HepG2 (cell line): ENCODE results near the gene XXYLT1. TPM values are rescaled to one million over a fixed set of nuclear protein-coding genes. Genes with fewer than 3 reads are reported as not detected.
A peak's percentile ranks its signal among the peaks of the same experiment; 100 is the strongest.

Source experiments
- AKNA ChIP-seq: sonication (generic); formaldehyde crosslinking; IDR thresholded peaks from 2 replicates; pipeline ENCODE4 v1.4.0; 2020; ENCODE audit warnings: missing genetic modification reagents, borderline replicate concordance
- BATF2 ChIP-seq: sonication (generic); formaldehyde crosslinking; IDR thresholded peaks from 2 replicates; pipeline ENCODE4 v1.8.0; 2022; ENCODE audit warnings: mild to moderate bottlenecking, missing genetic modification reagents, moderate library complexity
- HCFC1 ChIP-seq: fragments of 150-350 bp; IDR thresholded peaks from 2 replicates; pipeline ENCODE4 v1.6.1; 2014; ENCODE audit warnings: low read depth, low read length
- HNRNPLL ChIP-seq: fragments of 200-400 bp; formaldehyde crosslinking; IDR thresholded peaks from 2 replicates; pipeline ENCODE4 v1.6.1; 2017; ENCODE audit warnings: mild to moderate bottlenecking, low read depth, low read length; ENCODE audit not compliant: poor library complexity, severe bottlenecking
- HOXA7 ChIP-seq: sonication (generic); formaldehyde crosslinking; IDR thresholded peaks from 2 replicates; pipeline ENCODE4 v1.8.1; 2022; ENCODE audit warnings: mild to moderate bottlenecking, missing genetic modification reagents, moderate library complexity
- KDM5B ChIP-seq: sonication (generic); formaldehyde crosslinking; IDR thresholded peaks from 2 replicates; pipeline ENCODE4 v1.4.0; 2020; ENCODE audit warnings: missing genetic modification reagents, mild to moderate bottlenecking, borderline replicate concordance
- MXD1 ChIP-seq: sonication (generic); formaldehyde crosslinking; IDR thresholded peaks from 2 replicates; pipeline ENCODE4 v1.4.0; 2020; ENCODE audit warnings: mild to moderate bottlenecking, missing genetic modification reagents
- NFYC ChIP-seq: IDR thresholded peaks from 2 replicates; pipeline ENCODE4 v1.6.1; 2016; ENCODE audit warnings: missing genetic modification reagents, missing compliant biosample characterization
- POGK ChIP-seq: sonication (generic); formaldehyde crosslinking; conservative IDR thresholded peaks from 2 replicates; pipeline ENCODE4 v1.8.0; 2022; ENCODE audit warnings: mild to moderate bottlenecking, moderate library complexity, missing genetic modification reagents
- SALL2 ChIP-seq: sonication (generic); formaldehyde crosslinking; IDR thresholded peaks from 2 replicates; pipeline ENCODE4 v1.8.1; 2023; ENCODE audit warnings: mild to moderate bottlenecking, missing genetic modification reagents, inconsistent platforms
- TBX2 ChIP-seq: sonication (generic); formaldehyde crosslinking; IDR thresholded peaks from 2 replicates; pipeline ENCODE4 v1.5.0; 2020; ENCODE audit warnings: missing genetic modification reagents, mild to moderate bottlenecking, borderline replicate concordance
- ZC3H4 ChIP-seq: sonication (generic); formaldehyde crosslinking; IDR thresholded peaks from 2 replicates; pipeline ENCODE4 v1.4.0; 2020; ENCODE audit warnings: missing genetic modification reagents, borderline replicate concordance
- ZNF281 ChIP-seq: sonication (generic); formaldehyde crosslinking; IDR thresholded peaks from 2 replicates; pipeline ENCODE4 v1.4.0; 2020; ENCODE audit warnings: missing genetic modification reagents, borderline replicate concordance
- ZNF317 ChIP-seq: sonication (generic); formaldehyde crosslinking; IDR thresholded peaks from 2 replicates; pipeline ENCODE4 v1.5.0; 2020; ENCODE audit warnings: mild to moderate bottlenecking, missing genetic modification reagents
- ZNF607 ChIP-seq: sonication (generic); formaldehyde crosslinking; IDR thresholded peaks from 2 replicates; pipeline ENCODE4 v1.5.1; 2020; ENCODE audit warnings: missing genetic modification reagents, mild to moderate bottlenecking, borderline replicate concordance
- polyA plus RNA-seq, 8 experiments: library from polyadenylated mRNA; depleted of rRNA in 3 of 8; stranded (reverse) in 7 of 8; unstranded in 1 of 8; fragments of >200 nt; fragmentation: Illumina TruSeq in 4 of 8; extraction: Trizol in 4 of 8; gene quantifications; 2 replicates each; pipeline versions ENCODE4 v1.2.1 to v1.2.3, GENCODE V29; 2011 to 2016; ENCODE audit warnings: low read depth in 4 of 8, missing spikeins in 1 of 8, mixed read lengths in 1 of 8; ENCODE audit not compliant: insufficient read depth in 1 of 8
- total RNA-seq, 5 experiments: library from RNA; depleted of rRNA; stranded (reverse); fragments of >200 nt; fragmentation: Illumina TruSeq; extraction: Trizol; gene quantifications; 2 replicates each; pipeline ENCODE4 v1.2.3, GENCODE V29; 2016; ENCODE audit warnings: low read depth in 1 of 5

The XXYLT1 gene
- total and polyA plus RNA-seq, 2 of the 13 experiments (the other 11 are each of a cell fraction or from before 2014, with no cell fraction given), result 17.7 to 19.0 TPM

GRCh38 chr3:195160257-195160898, 110.6 kb downstream of the XXYLT1 start (continued):
- TF ChIP-seq POGK (CRISPR knock-in tag) (peak; percentile 55; the same call in 1 of the 2 replicates), NFYC (no peak), HCFC1 (no peak), AKNA (no peak), SALL2 (CRISPR knock-in tag) (peak; percentile 71; the same call in 1 of the 2 replicates), ZC3H4 (no peak), ZNF281 (no peak), ZNF607 (CRISPR knock-in tag) (peak; percentile 7; the same call in 1 of the 2 replicates), TBX2 (CRISPR knock-in tag) (peak; percentile 99), BATF2 (CRISPR knock-in tag) (no peak), MXD1 (CRISPR knock-in tag) (0 out of 2 replicates have a peak, but pooled peaks have one; percentile 31), HNRNPLL (no peak), ZNF317 (CRISPR knock-in tag) (0 out of 2 replicates have a peak, but pooled peaks have one; percentile 24), HOXA7 (CRISPR knock-in tag) (no peak), KDM5B (CRISPR knock-in tag) (peak; percentile 59; the same call in 1 of the 2 replicates)
